Fibroblast of gingiva (primary cell): ENCODE data around the gene CPA4.
"Not testable (repeated sequence)": the region's sequence is repeated elsewhere in the genome, so short reads cannot be mapped to it uniquely, and the experiment has no call there.

Source experiments
- DNase-seq: peaks from one replicate; pipeline ENCODE4 v3.0.0-alpha.2; 2011; ENCODE audit warnings: low read depth

The CPA4 gene, protein sequence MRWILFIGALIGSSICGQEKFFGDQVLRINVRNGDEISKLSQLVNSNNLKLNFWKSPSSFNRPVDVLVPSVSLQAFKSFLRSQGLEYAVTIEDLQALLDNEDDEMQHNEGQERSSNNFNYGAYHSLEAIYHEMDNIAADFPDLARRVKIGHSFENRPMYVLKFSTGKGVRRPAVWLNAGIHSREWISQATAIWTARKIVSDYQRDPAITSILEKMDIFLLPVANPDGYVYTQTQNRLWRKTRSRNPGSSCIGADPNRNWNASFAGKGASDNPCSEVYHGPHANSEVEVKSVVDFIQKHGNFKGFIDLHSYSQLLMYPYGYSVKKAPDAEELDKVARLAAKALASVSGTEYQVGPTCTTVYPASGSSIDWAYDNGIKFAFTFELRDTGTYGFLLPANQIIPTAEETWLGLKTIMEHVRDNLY

DNA sequence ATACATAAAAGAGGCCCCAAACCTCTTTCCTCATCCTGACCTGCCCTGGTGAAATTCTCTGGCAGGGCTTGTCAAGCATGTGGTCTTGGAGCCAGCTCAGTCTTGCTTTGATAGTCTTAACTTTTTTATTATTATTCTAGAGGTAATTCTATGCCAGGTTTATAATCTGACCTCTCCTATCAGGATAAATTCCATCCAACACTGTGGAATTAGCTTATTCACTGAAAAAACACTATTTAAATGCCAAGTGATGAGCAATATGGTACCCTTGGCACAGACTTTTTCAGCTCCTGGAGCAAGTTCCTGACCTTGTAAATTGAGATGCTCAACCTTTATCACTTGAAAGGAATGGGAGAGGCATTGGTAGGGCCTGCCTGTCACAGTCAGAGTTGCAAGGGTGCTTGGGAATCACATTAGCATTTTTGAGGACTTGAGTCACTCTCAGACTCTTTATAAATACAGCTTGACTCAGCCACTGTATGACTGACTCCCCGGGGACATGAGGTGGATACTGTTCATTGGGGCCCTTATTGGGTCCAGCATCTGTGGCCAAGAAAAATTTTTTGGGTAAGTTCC lies at the start of gene CPA4:
Gene CPA4, plus strand, starts transcription at position 480 of the 576 bp plus-strand sequence. Its CDS starts 20 bp downstream, at position 500.
- peak; percentile 94 for DNase-seq

DNA sequence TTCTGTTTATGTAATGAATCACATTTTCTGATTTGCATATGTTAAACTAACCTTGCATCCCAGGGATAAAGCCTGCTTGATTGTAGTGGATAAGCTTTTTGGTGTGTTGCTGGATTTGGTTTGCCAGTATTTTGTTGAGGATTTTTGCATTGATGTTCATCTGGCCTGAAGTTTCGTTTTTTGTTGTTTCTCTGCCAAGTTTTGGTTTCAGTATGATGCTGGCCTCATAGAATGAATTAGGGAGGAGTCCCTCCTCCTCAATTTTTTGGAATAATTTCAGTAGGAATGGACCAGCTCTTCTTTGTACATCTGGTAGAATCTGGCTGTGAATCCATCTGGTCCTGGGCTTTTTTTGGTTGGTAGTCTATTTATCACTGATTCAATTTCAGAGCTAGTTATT lies 49.5 kb upstream of the CPA4 start:
- DNase-seq, result not testable (repeated sequence)

DNA sequence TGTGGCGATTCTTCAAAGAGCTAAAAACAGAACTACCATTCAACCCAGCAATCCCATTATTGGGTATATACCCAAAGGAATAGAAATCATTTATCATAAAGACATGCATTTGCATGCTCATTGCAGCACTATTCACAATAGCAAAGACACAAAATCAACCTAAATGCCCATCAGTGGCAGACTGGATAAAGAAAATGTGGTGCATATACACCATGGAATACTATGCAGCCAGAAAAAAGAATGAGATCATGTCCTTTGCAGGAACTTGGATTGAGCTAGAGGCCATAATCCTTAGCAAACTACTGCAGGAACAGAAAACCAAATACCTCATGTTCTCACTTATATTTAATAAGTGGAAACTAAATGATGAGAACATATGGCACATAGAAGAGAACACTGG lies 46.5 kb upstream of the CPA4 start:
- DNase-seq, result not testable (repeated sequence)

DNA sequence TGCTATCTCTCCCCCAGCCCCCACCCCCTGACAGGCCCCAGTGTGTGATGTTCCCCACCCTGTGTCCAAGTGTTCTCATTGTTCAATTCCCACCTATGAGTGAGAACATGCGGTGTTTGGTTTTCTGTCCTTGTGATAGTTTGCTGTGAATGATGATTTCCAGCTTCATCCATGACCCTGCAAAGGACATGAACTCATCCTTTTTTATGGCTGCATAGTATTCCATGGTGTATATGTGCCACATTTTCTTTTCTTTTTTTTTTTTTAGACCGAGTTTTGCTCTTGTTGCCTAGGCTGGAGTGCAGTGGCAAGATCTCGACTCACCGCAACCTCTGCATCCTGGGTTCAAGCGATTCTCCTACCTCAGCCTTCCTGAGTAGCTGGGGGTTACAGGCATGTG lies 44.1 kb upstream of the CPA4 start:
- DNase-seq, result not testable (repeated sequence)

DNA sequence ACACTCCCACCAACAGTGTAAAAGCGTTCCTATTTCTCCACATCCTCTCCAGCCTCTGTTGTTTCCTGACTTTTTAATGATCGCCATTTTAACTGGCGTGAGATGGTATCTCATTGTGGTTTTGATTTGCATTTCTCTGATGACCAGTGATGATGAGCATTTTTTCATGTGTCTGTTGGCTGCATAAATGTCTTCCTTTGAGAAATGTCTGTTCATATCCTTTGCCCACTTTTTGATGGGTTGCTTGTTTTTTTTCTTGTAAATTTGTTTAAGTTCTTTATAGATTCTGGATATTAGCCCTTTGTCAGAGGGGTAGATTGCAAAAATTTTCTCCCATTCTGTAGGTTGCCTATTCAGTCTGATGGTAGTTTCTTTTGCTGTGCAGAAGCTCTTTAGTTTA lies 43.3 kb upstream of the CPA4 start:
- not testable (repeated sequence) for DNase-seq

DNA sequence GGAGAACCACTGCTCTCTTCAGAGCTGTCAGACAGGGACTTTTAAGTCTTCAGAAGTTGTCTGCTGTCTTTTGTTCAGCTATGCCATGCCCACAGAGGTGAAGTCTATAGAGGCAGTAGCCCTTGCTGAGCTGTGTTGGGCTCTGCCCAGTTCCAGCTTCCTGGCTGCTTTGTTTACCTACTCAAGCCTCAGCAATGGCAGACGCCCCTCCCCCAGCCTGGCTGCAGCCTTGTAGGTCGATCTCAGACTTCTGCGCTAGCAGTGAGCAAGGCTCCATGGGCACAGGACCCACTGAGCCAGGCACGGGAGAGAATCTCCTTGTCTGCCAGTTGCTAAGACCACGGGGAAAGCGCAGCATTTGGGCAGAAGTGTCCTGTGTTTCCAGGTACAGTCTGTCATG lies 38.4 kb upstream of the CPA4 start:
- DNase-seq, result no peak

DNA sequence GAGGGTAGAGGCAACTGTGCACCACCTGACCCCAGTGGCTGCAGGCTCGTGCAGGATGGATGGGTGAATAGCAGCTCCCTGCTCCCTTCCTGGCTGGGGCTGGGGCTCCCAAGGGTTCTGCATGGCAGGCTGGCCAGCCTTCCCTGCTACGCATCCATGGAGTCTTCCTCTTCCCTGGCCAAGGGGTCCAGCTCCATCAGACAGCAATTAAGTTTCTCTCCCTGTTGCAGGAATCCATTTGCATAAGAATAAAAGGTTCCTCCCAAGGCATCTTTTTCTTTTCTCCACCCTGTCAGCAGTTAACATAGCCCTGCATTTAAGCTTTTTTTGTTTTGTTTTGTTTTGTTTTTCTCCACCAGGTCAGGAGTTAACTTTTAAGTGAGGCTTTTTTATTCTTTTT lies 36.3 kb upstream of the CPA4 start:
- DNase-seq, result no peak

DNA sequence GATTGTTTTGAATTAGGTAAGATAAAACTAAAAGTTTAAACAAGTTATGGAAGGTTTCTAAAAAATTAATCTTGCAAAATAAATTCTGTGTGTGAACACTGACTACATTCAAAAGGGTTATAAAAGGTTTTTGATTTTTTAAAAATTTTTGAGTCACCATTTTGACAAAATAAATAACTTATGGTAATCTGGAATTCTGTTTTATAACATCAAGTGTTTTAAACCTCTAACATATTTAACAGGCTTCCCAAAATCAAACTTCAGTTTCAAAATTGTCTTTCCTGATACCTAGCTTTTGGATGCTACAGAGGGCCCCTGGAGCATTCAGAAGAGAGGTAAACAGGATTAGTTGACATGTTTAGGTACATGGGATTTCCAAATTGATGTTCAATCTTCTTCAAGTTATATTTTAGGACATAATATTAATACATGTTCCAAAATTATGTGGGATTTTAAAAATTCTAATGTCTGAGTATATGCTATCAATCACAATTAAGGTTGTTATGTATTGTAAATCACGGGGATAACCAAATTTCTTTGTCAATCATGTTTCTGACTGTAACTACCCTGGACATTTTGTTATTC lies 34.4 kb upstream of the CPA4 start:
- no peak for DNase-seq

DNA sequence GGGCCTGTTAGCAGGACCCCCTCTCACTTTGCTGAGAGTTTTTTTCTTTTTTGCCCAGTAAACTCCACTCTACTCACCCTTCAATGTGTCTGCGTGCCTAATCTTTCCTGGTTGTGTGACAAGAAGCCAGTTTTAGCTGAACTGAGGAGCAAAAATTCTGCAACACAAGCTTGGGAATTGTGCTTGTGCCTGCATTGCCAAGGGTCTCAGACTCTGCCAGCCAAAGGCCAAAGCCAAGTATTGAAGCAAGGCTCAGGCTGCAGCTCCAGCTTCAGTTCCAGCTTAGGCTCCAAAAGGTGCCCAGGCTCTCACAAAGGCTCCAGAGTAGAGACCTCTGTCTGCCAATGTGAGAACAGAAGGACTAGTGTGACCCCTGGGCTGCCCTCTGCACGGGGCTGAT lies 30.5 kb upstream of the CPA4 start:
- no peak for DNase-seq

DNA sequence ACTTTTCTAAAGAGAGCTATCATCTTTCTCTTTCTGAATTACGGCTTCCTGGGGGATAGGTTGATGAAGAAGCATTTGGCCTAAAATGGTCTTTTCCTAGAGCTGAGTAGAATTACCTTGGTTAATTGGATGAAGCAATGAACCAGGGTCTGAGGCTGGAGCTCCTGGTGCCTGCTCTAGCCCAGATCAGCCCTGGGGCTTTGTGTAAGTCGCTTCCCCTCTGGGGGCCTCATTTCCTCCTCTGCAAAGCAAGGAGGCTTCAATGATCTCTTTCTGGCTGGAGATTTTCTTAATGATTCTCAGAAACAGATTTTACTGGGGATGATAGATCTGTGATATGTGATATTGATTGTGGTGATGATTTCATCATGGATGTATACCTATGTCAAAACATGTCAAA lies 29.8 kb upstream of the CPA4 start:
- DNase-seq, result no peak

DNA sequence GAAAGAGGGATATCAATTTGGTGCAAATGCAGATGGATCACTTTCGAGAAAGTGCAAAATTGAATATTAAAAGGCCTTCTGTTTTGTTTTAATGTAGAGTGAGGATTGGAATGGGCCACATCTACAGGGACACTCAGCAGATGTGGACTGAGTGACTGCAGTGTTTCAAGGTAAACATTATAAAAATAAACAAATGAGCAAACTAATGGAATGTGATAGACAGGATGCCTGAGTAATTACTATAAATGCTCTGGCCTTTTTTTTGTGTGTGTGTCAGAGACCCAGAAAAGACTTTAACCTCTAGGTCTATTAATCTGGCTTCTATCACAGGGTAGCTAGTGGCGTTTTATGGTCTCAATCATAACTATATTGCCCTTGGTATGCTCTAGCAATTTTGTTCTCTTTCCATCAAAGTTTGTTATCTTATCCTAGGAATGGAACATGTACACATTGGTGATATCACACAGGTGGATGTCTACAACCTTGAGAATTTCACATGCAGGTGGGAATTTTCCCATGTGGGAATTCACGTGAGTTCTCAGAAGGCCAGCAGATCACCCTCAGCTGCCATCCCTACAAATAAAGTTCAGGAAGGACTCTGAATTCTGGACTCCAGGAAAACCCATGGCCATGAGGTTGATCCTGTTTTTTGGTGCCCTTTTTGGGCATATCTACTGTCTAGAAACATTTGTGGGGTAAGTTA lies 26.6 kb upstream of the CPA4 start, which contains the start of gene CPA2:
Gene CPA2, plus strand, starts transcription at position 606 of the 703 bp plus-strand sequence. Its CDS starts 19 bp downstream, at position 625.
- no peak for DNase-seq

DNA sequence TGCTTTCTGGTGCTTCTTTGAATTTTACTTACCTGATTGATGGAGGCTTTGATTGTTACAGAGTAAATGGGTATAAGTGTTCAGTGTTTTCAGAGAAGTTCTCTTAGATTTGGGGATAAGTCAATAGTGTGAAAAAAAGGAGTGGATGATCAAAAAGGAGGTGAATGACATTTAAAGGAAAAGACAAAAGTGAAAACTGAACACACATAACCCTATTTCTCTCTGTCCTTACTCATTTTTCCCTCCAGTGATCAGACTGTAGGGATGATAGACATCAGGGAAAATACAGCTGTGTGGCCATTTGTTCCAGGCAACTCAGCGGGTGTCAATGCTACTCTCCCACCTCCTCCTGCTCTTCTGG lies 26.0 kb upstream of the CPA4 start:
- DNase-seq, result no peak

DNA sequence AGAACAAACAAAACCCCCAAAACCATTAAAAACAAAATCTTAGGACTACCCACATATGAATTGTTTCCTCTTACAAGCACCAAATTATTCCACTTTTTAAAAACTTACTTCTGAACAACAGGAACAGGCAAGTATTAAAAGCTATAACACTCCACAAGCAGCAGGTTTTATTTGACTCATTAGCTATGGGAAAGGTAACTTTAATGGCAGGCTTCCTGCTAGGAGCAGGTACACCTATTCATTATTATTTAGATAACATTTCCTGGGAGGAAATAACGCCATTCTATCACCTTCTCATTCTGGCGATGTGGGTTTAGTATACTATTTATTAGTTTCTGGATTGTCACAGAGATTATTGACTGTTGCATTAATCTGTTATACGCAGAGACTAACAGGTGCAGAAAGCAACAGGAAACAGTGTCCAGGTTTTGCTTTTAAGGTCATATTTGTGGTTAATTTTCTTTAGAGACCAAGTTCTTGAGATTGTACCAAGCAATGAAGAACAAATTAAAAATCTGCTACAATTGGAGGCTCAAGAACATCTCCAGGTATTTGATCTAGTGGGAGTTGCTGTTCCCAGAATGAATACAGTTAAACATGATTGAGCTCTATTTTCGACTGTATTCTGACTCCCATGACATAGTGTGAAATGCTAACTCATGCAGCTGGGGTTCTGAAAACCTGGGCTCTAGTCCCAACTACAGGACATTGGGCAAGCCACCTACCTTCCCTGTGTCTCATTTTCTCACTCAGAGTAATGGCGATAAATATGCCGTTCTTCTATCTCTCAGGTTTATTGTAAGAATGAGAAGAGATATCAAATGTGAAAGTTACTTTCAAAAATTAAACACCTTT lies 24.3 kb upstream of the CPA4 start:
- DNase-seq, result no peak

DNA sequence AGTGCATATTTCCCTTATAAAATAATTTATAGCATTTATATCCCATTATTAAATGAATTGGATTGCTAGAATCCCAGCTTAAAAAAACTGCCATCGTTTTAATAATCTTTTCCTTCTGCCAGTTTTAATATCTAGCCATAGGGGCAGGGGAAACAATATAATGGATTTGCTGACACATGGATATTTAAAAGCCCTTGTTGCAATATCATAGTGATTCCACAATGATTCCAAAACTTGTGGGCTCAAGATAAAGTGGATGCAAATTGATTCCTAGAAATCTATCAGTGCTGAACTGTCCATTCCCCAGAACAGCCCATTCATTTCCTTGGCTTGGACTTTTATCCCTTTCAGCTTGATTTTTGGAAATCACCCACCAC lies 23.7 kb upstream of the CPA4 start:
- DNase-seq, result no peak

DNA sequence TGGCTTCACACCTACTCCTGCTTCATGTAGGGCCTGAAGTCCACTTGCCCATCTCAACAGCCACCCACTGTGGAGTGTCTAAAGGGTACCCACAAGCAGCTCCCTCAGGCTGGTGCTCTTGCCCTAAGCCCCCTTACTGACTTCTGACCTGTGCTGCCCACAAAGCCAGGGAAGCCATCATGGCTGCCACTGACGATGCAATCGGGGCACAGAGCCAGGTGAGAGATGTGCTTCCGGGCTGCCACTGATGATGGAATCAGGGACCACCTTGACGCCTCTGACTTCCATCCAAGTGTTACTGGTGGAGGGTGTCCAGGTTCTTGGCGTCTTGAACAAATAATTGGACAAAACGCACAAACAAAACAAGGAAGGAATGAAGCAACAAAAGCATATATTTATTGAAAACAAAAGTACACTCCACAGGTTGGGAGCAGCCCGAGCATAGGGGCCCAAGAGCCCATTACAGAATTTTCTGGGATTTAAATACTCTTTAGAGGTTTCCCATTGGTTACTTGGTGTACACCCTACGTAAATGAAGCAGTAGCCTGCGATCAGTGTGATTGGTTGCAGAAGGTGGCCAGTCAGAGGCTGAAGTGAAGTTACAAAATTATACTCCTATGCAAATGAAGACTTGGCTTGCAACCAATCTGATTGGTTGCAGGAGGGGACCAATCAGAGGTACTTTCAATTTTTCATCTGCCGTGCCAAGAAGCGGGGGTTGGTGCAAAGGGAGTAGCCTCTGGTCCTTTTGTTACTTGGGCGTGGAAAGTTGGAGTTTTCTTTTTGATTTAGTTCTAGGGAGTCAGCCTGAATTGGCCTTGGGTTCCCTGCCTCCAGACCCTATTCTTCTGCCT lies 21.8 kb upstream of the CPA4 start:
- DNase-seq, result no peak

DNA sequence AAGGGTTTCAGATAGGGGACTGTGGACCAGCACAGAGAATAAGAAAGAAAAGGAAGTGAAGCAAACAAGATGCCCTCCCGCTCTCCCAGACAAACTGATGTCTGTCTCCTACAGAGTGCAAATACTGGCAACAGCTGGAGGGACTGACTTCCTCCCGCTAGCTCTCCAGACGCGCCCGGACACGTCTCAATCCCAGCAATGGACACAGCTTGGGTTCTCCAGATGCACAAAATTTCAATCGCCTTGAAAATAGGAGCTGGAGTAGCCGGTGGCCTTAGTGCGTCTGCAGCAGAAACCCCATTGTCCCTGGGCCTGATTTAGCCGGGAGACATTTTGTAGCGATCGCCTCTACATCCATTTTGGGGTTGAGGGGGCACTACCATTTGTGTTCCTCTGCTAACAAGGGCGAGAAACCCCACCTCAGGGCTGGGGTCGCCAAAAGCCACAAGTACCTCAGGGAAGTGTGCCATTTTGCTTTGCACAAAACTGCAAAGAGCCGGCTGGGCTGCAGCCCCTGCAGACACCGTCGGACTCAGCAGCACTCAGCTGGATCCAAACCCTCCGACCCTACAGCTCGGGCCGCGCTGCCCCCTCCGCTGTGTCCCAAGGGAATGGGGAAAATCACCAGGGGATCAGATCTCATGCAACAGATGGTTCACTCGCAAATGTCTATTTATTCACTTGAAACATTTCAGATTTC lies 20.4 kb upstream of the CPA4 start:
- DNase-seq, result no peak

DNA sequence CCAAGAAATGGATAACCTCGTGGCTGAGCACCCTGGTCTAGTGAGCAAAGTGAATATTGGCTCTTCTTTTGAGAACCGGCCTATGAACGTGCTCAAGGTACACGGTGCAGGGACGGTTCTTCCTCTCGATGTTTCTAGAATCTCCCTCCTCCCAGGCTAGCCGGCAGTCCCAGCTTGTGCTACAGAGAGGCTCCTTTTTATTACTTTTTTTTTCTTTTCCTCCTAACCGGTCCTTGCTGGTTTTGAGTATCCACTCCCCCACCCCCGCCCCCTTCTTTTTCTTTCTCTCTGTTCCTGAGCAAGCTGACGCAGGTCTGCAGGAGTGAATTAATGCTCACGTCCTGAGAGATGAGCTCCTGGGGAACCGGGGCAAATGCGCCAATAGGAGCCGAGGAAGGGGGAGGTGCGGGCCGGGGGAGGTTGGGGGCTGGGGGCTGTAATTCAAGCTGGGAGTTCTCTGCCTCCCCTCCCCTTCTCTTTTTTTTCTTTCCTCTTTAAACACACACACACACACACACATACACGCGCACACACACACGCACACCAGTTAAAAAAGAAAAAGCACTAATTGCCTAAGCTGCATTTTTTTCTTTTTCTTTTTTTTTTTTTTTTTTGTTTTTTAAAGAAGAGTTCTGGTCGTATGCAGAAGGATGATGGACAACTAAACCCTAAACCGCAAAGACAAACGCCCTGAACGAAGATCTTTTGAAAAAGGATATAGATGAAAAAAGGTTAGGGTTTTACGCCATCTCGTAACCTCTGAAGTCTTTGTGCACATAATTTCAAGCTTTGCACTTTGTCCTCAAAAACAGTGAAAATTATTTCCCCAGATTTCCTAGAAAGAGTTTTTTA lies 19.7 kb upstream of the CPA4 start:
- DNase-seq, result no peak

DNA sequence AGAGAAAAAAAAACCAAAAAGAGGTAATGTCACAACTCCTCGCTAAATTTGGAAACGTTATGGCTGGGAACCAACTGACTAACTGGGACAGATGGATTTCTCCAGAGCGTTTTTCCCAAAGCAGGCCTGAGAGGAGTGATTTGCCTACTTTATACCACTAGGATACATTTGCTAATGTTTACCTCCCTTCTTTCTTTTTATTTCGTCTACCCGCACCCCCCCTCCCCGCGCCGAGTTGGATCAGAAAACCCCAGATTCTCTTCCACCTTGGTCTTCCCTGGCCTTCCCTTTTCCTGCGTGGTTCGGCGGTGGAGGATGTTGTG lies 19.1 kb upstream of the CPA4 start:
- peak; percentile 70 for DNase-seq

DNA sequence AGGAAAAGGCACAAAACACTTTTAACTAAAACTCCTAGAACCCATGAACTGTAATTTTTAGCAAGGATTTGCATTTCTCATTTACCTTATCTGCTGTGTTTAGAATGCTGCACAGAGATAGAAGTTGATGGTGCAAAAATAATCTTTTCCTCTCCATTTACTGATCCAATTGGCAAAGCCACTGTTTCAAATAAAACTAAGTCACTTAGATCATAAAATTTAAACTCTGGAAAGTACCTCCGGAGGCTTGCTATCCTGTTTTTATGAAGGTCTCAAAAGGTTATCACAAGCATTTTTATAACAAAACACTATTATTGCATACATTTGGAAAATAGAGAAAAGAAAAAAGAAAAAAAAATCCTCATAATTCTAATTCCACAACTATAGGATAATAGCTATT lies 18.7 kb upstream of the CPA4 start:
- DNase-seq, result no peak
